Measurements from ENCODE around the gene ZNF436. TPM values are rescaled to one million over a fixed set of nuclear protein-coding genes. Genes with fewer than 3 reads are reported as not detected.

The ZNF436 gene
- total RNA-seq, 1 donor from 2014 or later, result 26.0 TPM

- DNase-seq (ENCODE audit: low spot score), result no peak
- no peak overlapping the region for H3K4me3 Mint-ChIP-seq (ENCODE audit: unreplicated experiment)
- peaks cover 5% of the 10 kb centered on the region for H3K36me3 Mint-ChIP-seq (ENCODE audit: low read depth, unreplicated experiment)
- TF ChIP-seq CTCF (IDR thresholded peaks at IDR 0.05; ENCODE audit: unreplicated experiment), result no peak
- peaks cover 14% of the 10 kb centered on the region for H3K27me3 Mint-ChIP-seq (ENCODE audit: unreplicated experiment)
- H3K9me3 Mint-ChIP-seq (ENCODE audit: unreplicated experiment), result no peaks in the 10 kb centered on the region
- H3K4me1 Mint-ChIP-seq (ENCODE audit: unreplicated experiment), result peaks cover 12% of the 10 kb centered on the region
- H3K27ac Mint-ChIP-seq (ENCODE audit: unreplicated experiment), result peak overlapping the region; percentile 72
Observed at GRCh38 chr1:23396380-23396779, 26.7 kb upstream of the ZNF436 start.

GRCh38 chr1:23395849-23396248, 26.2 kb upstream of the ZNF436 start:
- H3K27me3 Mint-ChIP-seq (ENCODE audit: unreplicated experiment), result peaks cover 14% of the 10 kb centered on the region

DNA sequence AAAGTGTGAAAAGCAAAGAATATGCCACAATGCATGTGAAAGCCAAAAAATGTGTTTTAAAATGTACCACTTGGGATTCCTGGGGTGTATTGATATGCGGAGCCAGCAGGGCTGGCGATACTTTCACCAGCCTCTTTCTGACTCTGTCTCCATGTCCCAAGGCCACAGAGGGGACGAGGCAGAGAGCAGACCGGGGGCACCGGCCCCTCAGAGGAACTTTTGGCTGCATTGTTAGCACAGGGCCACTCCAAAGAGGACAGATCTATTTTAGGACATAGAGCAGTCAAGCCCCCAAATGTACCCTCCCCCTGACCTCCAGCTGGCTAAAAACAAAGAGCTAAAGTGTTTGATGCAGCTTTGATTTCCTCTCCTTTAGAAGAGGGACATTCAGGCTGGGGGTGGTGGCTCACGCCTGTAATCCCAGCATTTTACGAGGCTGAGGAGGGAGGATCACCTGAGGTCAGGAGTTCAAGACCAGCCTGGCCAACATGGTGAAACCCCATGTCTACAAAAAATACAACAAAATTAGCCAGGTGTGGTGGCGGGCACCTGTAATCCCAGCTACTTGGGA, 25.6 kb upstream of the ZNF436 start:
- DNase-seq (ENCODE audit: low spot score), result no peak
- H3K36me3 Mint-ChIP-seq (ENCODE audit: low read depth, unreplicated experiment), result peaks cover 5% of the 10 kb centered on the region
- TF ChIP-seq CTCF (IDR thresholded peaks at IDR 0.05; ENCODE audit: unreplicated experiment), result no peak
- H3K27ac Mint-ChIP-seq (ENCODE audit: unreplicated experiment), result no peak overlapping the region
- H3K4me1 Mint-ChIP-seq (ENCODE audit: unreplicated experiment), result peaks cover 13% of the 10 kb centered on the region
- H3K9me3 Mint-ChIP-seq (ENCODE audit: unreplicated experiment), result no peaks in the 10 kb centered on the region
- H3K27me3 Mint-ChIP-seq (ENCODE audit: unreplicated experiment), result peaks cover 14% of the 10 kb centered on the region
- H3K4me3 Mint-ChIP-seq (ENCODE audit: unreplicated experiment), result no peak overlapping the region

More at GRCh38 chr1:23395849-23396248, 26.2 kb upstream of the ZNF436 start:
- Mint-ChIP-seq H3K9me3 (ENCODE audit: unreplicated experiment) (no peaks in the 10 kb centered on the region), H3K4me1 (ENCODE audit: unreplicated experiment) (peaks cover 12% of the 10 kb centered on the region), H3K4me3 (ENCODE audit: unreplicated experiment) (no peak overlapping the region), H3K27ac (ENCODE audit: unreplicated experiment) (no peak overlapping the region), H3K36me3 (ENCODE audit: low read depth, unreplicated experiment) (peaks cover 5% of the 10 kb centered on the region)
- no peak for DNase-seq (ENCODE audit: low spot score)
- TF ChIP-seq CTCF (IDR thresholded peaks at IDR 0.05; ENCODE audit: unreplicated experiment), result no peak

DNA sequence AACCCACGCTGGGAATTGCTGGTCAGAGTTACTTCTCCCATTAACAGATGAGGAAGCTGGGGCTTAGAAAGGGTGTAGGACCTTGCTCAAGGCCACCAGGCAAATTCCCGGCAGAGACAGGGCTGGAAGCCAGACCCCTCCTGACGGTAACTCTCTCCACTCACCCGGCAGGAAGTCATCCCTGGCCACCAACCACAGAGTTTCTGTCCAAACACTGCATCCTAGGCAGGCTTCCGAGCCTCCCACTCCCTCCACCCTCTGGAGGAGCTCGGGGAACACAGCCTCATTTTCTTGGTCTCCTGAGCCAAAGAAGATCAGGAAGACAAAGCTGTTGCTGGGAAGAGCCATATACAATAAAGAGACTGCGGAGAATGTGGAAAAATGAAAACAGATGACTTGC, 25.0 kb upstream of the ZNF436 start:
- Mint-ChIP-seq H3K36me3 (ENCODE audit: low read depth, unreplicated experiment) (peaks cover 5% of the 10 kb centered on the region), H3K27me3 (ENCODE audit: unreplicated experiment) (peaks cover 14% of the 10 kb centered on the region), H3K4me3 (ENCODE audit: unreplicated experiment) (no peak overlapping the region), H3K9me3 (ENCODE audit: unreplicated experiment) (no peaks in the 10 kb centered on the region), H3K27ac (ENCODE audit: unreplicated experiment) (no peak overlapping the region), H3K4me1 (ENCODE audit: unreplicated experiment) (peaks cover 17% of the 10 kb centered on the region)
- TF ChIP-seq CTCF (IDR thresholded peaks at IDR 0.05; ENCODE audit: unreplicated experiment), result no peak
- no peak for DNase-seq (ENCODE audit: low spot score)

DNA sequence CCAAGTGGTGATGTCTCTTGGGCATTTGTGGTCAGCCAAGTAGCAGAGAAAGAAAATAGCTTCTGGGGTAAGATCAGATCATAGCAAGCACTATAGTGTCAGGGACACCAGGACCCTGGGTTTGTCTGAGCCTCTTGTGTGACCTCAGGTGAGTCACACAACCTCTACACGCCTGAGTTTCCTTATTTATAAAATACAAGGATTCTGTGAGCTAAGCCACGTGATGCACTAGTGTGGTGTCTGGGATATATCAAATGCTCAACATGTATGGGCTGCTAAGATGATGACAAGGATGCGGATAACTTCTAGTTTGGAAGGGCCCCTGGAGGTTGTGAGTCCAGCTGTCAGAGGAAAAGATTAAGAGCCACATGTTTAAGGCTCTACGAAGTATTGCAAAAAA, 24.5 kb upstream of the ZNF436 start:
- peaks cover 14% of the 10 kb centered on the region for H3K27me3 Mint-ChIP-seq (ENCODE audit: unreplicated experiment)
- H3K9me3 Mint-ChIP-seq (ENCODE audit: unreplicated experiment), result no peaks in the 10 kb centered on the region
- DNase-seq (ENCODE audit: low spot score), result no peak
- TF ChIP-seq CTCF (IDR thresholded peaks at IDR 0.05; ENCODE audit: unreplicated experiment), result no peak
- H3K27ac Mint-ChIP-seq (ENCODE audit: unreplicated experiment), result no peak overlapping the region
- H3K36me3 Mint-ChIP-seq (ENCODE audit: low read depth, unreplicated experiment), result peaks cover 5% of the 10 kb centered on the region
- peaks cover 19% of the 10 kb centered on the region for H3K4me1 Mint-ChIP-seq (ENCODE audit: unreplicated experiment)
- no peak overlapping the region for H3K4me3 Mint-ChIP-seq (ENCODE audit: unreplicated experiment)

Measured in endothelial cell (in vitro differentiated cells).